ENCODE measurements around the gene SPAAR.

- TF ChIP-seq EZH2 (IDR thresholded peaks at IDR 0.05) (no peak), CTCF (IDR thresholded peaks at IDR 0.05 in 2 of 3, conservative IDR thresholded peaks at IDR 0.05 in 1 of 3; ENCODE audit: borderline replicate concordance in 1 of 3, insufficient read depth in 1 of 3, low read depth in 2 of 3, low read length in 2 of 3) (no peak), EZH2phosphoT487 (IDR thresholded peaks at IDR 0.05; ENCODE audit: borderline replicate concordance) (no peak), POLR2A (IDR thresholded peaks at IDR 0.05; ENCODE audit: borderline replicate concordance, extremely low read depth, insufficient read depth, insufficient read length) (no peak), RAD21 (IDR thresholded peaks at IDR 0.05; ENCODE audit: low read depth) (no peak), FOSL1 (IDR thresholded peaks at IDR 0.05; ENCODE audit: low read depth) (no peak), SP1 (IDR thresholded peaks at IDR 0.05; ENCODE audit: low read depth) (no peak)
Measured at GRCh38 chr9:35868933-35869332, 40.4 kb upstream of the SPAAR start.
